Heart right ventricle (tissue), 16 donors: ENCODE data around the gene TCF7L2. TPM values are rescaled to one million over a fixed set of nuclear protein-coding genes. Genes with fewer than 3 reads are reported as not detected.

Experiments used
- ATAC-seq, 8 donors: fragments of 200-7000 bp; cut with Tn5 transposase; one replicate each; pipeline ENCODE4 v1.9.1; 2020; ENCODE audit warnings: mild to moderate bottlenecking in 8 of 8, moderate library complexity in 8 of 8, moderate number of reproducible peaks in 1 of 8
- DNase-seq, 2 donors: peaks; one replicate each; pipeline ENCODE4 v3.0.0-alpha.2; 2020
- H3K27ac ChIP-seq, 10 donors: fragments of 200-600 bp; sonication (generic) in 2 of 10; one replicate each; pipeline versions ENCODE4 v1.5.0 to v1.8.0; 2020 to 2022; ENCODE audit warnings: mild to moderate bottlenecking in 3 of 10
- H3K27me3 ChIP-seq, 7 donors: fragments of 200-600 bp; one replicate each; pipeline ENCODE4 v1.8.0; 2021 to 2022; ENCODE audit warnings: mild to moderate bottlenecking in 2 of 7
- H3K36me3 ChIP-seq, 9 donors: fragments of 200-600 bp; sonication (generic) in 1 of 9; one replicate each; pipeline versions ENCODE4 v1.5.0 to v1.8.0; 2020 to 2022; ENCODE audit warnings: mild to moderate bottlenecking in 2 of 9
- H3K4me1 ChIP-seq, 9 donors: fragments of 200-600 bp; sonication (generic) in 1 of 9; one replicate each; pipeline versions ENCODE4 v1.5.0 to v1.8.0; 2020 to 2022; ENCODE audit warnings: mild to moderate bottlenecking in 4 of 9
- H3K4me3 ChIP-seq, 10 donors: fragments of 200-600 bp; sonication (generic) in 2 of 10; one replicate each; pipeline versions ENCODE4 v1.5.0 to v1.8.0; 2020 to 2022; ENCODE audit warnings: mild to moderate bottlenecking in 7 of 10, moderate library complexity in 2 of 10
- H3K9me3 ChIP-seq, 11 donors: fragments of 200-600 bp in 10 of 11; sonication (generic) in 2 of 11; one replicate each; pipeline versions ENCODE4 v1.5.0 to v1.8.0; 2013 to 2022; ENCODE audit warnings: mild to moderate bottlenecking in 2 of 11, control low read depth in 1 of 11, moderate library complexity in 1 of 11
- WGBS, 2 donors: extraction: QIAGEN DNeasy Blood & Tissue Kit; methylation state at CpG; one replicate each; pipeline ENCODE4 v1.1.7; 2013; ENCODE audit warnings: inconsistent platforms in 1 of 2; 5-methylcytosine and 5-hydroxymethylcytosine counted together
- intact Hi-C, 10 donors: fragments of 100-400 bp; cut with DNase I; formaldehyde crosslinking; loops; one replicate each; pipeline versions ENCODE4 v1.11.1 to v1.14.2; 2022
- polyA plus RNA-seq, 2 donors: library from polyadenylated mRNA; stranded (reverse); fragments of 200-250 nt; gene quantifications; one replicate each; pipeline ENCODE4 v1.2.3, GENCODE V29; 2013
- total RNA-seq, 10 donors: library from RNA; stranded (reverse); fragmentation: NEBNext Ultra II Directional in 3 of 10; extraction: Animal tissue kit (Norgen Biotek cat#: 25700) in 3 of 10; gene quantifications; one replicate each; pipeline versions ENCODE4 v1.2.1 to v1.2.4, GENCODE V29; 2021 to 2023
- TF ChIP-seq, protein P1 (sequence below), 9 donors: fragments of 200-600 bp; sonication (generic) in 2 of 9; IDR thresholded peaks; one replicate each; pipeline versions ENCODE4 v1.5.0 to v1.8.0; 2021 to 2022; ENCODE audit warnings: antibody characterized with exemption in 9 of 9, mild to moderate bottlenecking in 5 of 9, moderate library complexity in 1 of 9
- donor health status: Arrhythmogenic right ventricular cardiomyopathy.
- donor health status: ischemic (EF 13 %, LVEDD 7.1; RV severe dilation, severe dysfunction).
- donor health status: healthy with polysubstance abuse.
- donor health status: DM: no; HTN: yes; CAD: no.
- donor health status: DM: no; HTN: no; CAD: no.
- donor health status: ischemic (EF 25% LVEDD 6.9; RV normal size, moderate dysfunction).
- donor health status: ischemic (EF 25% LVEDD 5.7; RV mildly dilated, moderate dysfunction).
- donor health status: healthy.
- donor health status: DM: yes; HTN: yes; CAD: no.
- donor health status: Ischemic cardiomyopathy.
- donor health status: ischemic (EF 35%, LVEDD 5.7; RV mildly dilated, moderate dysfunction).
- donor health status: nonischemic (EF 11% LVEDD 7.7; RV severe dilation, severe dysfunction).
- donor health status: DM: yes; HTN: yes; CAD: no.
- donor health status: PGD.
- donor health status: ischemic (EF 29% LVEDD 5.4; RV normal size, mild dysfunction).
- donor health status: nonischemic (EF 23%, LVEDD 6.1; RV moderate dilation, normal function).

The TCF7L2 gene
- total and polyA plus RNA-seq, 12 donors, result 3.6 to 15.8 (median 11.8) TPM

DNA sequence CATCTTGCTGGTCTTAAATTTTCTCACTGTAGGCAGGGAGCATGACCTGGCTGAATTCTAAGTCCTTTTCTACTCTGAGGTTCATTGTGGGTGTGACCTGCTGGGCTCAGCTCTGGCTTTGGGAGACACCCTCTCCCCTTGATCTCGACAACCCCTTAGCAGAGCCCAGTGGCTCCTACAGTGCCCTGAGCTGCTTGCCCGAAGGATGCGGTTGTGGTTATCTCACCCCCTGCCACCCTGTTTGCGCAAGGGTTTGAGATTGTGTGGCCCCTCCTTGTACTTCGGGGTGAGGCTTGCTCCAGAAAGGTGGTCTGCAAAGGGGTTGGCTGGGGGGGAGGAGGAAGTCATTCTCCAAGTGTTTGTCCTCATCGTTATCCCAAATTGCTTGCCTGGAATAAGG is 55.3 kb downstream of the TCF7L2 start:
- Histone ChIP-seq H3K27ac (peak overlapping the region in 5 of 10 donors; percentile 3 to 58 (median 18)), H3K36me3 (no peaks in the 10 kb centered on the region), H3K9me3 (no peaks in the 10 kb centered on the region), H3K27me3 (no peaks in the 10 kb centered on the region), H3K4me3 (no peak overlapping the region), H3K4me1 (peaks cover 6 to 76% (median 42%) of the 10 kb centered on the region in 9 donors)
- DNase-seq (no peak), ATAC-seq (no peak)
- intact Hi-C loops, result no loop called here
- 79 to 81% methylated on average over 6 of the region's 6 CpGs for WGBS, 2 donors
- TF ChIP-seq, protein P1, sequence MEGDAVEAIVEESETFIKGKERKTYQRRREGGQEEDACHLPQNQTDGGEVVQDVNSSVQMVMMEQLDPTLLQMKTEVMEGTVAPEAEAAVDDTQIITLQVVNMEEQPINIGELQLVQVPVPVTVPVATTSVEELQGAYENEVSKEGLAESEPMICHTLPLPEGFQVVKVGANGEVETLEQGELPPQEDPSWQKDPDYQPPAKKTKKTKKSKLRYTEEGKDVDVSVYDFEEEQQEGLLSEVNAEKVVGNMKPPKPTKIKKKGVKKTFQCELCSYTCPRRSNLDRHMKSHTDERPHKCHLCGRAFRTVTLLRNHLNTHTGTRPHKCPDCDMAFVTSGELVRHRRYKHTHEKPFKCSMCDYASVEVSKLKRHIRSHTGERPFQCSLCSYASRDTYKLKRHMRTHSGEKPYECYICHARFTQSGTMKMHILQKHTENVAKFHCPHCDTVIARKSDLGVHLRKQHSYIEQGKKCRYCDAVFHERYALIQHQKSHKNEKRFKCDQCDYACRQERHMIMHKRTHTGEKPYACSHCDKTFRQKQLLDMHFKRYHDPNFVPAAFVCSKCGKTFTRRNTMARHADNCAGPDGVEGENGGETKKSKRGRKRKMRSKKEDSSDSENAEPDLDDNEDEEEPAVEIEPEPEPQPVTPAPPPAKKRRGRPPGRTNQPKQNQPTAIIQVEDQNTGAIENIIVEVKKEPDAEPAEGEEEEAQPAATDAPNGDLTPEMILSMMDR (IDR thresholded peaks at IDR 0.05), result no peak

DNA sequence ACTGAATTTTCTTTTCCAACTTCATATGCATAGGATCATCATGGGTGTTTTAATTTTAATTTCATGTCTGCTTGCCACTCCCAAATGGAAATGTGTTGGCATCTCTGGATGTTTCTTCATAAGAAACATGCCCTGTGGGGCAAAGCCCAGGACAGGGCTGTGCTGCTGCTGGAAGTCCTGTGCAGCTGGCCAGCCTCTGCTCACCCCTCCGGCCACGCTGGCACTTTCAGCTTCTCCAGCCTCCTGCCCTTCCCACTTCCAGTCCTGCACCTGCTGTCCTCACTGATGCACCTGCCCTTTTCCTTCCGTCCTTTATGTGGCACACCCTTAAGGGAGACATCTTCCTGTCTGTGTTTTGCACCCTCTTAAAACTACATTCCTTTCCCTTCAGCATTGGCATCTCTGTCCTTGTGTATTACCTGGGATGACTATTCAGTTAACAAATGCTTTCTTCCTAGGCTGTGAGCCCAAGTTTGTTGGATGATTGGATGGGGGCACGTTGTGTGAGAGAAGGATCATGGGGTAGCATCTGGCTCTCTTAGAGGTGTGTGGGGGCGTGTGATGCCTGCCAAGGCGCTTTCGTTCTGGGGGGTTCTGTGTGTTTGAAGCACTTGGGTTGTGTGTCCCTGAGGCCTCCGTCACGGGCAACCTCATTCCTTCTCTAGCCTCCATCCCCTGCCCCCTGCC is 56.8 kb downstream of the TCF7L2 start:
- Histone ChIP-seq H3K36me3 (no peaks in the 10 kb centered on the region), H3K27me3 (no peaks in the 10 kb centered on the region), H3K4me3 (no peak overlapping the region), H3K9me3 (no peaks in the 10 kb centered on the region), H3K4me1 (peaks cover 4 to 64% (median 41%) of the 10 kb centered on the region in 9 donors), H3K27ac (peak overlapping the region in 1 of 10 donors; percentile 18)
- DNase-seq, result no peak
- WGBS, 2 donors, result 78 to 81% methylated on average over 9 of the region's 9 CpGs
- no peak for ATAC-seq
- intact Hi-C loops, result no loop called here
- TF ChIP-seq, protein P1 (IDR thresholded peaks at IDR 0.05), result no peak

DNA sequence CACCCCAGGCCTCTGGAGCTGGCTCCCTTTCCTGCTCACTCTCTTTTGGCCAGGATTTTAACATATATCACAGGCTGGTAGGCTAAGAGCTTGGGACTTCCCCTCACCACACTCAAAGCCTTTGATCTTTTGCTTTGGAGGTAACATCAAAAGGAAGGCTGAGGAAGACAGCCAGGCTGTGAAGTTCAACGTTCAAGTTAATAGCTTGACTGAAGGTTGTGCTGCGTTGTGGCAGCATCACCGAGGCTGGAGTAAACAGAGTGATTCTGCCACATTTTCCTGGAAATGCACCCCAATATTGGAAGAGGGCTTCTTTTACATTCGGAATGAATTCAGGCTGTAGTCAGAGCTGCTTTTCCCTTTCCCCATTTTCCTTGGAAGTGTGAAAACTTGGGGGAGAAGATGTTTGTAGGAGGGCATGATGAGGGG is 57.3 kb downstream of the TCF7L2 start:
- Histone ChIP-seq H3K4me1 (peaks cover 4 to 63% (median 36%) of the 10 kb centered on the region in 9 donors), H3K9me3 (no peaks in the 10 kb centered on the region), H3K27ac (peak overlapping the region in 1 of 10 donors; percentile 2), H3K4me3 (no peak overlapping the region), H3K36me3 (no peaks in the 10 kb centered on the region), H3K27me3 (no peaks in the 10 kb centered on the region)
- intact Hi-C loops, result no loop called here
- no peak for ATAC-seq
- TF ChIP-seq, protein P1 (IDR thresholded peaks at IDR 0.05), result no peak
- 60 to 64% methylated on average over 4 of the region's 4 CpGs for WGBS, 2 donors
- DNase-seq, result no peak

DNA sequence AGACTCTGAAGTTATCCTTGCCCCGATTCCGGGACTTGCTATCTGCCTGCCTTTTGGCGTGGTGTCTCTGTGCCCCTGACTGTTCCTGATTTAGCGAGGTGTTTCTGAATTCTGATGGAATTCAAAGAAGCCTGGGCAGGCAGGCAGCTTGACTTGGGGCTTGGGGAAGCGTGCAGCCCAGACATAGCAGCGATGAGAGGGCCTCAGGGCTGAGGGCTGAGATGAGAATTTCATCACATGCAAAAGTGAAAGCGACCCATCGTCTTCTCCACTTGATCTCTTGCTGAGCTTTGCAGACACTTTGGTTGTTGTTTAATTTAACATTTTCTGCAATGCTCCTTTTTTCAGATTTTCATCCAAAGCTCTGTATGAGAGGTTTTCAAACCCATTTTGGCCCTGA is 57.8 kb downstream of the TCF7L2 start:
- Histone ChIP-seq H3K27ac (peak overlapping the region in 1 of 10 donors; percentile 2), H3K4me3 (no peak overlapping the region), H3K27me3 (no peaks in the 10 kb centered on the region), H3K36me3 (no peaks in the 10 kb centered on the region), H3K4me1 (peaks cover 4 to 62% (median 34%) of the 10 kb centered on the region in 9 donors), H3K9me3 (no peaks in the 10 kb centered on the region)
- intact Hi-C loops, result no loop called here
- WGBS, 2 donors, result 49 to 51% methylated on average over 8 of the region's 8 CpGs
- TF ChIP-seq, protein P1 (IDR thresholded peaks at IDR 0.05), result no peak
- ATAC-seq, result peak in 3 of 8 donors; percentile 20 to 34 (median 29)
- no peak for DNase-seq
